WERI-Rb-1 (cell line): ENCODE measurements around the gene ZDHHC16.
"Not testable (repeated sequence)": the region's sequence is repeated elsewhere in the genome, so short reads cannot be mapped to it uniquely, and the experiment has no call there.

Source experiments
- DNase-seq: peaks from one replicate; pipeline ENCODE4 v3.0.0-alpha.2; 2020
- H3K27ac ChIP-seq: fragments of 250-450 bp; sonication (Bioruptor Pico); 2 replicates; pipeline ENCODE4 v1.5.1; 2020; ENCODE audit warnings: mild to moderate bottlenecking, moderate library complexity
- H3K27me3 ChIP-seq: fragments of 250-450 bp; sonication (Bioruptor Pico); 2 replicates; pipeline ENCODE4 v1.5.1; 2021; ENCODE audit warnings: mild to moderate bottlenecking, low read depth, moderate library complexity; ENCODE audit not compliant: insufficient read depth, severe bottlenecking
- H3K36me3 ChIP-seq: fragments of 250-450 bp; sonication (Bioruptor Pico); 2 replicates; pipeline ENCODE4 v1.5.1; 2020; ENCODE audit warnings: mild to moderate bottlenecking, moderate library complexity
- H3K4me3 ChIP-seq: 2 replicates; pipeline ENCODE4 v1.5.1; 2011; ENCODE audit warnings: low read depth, mild to moderate bottlenecking, control low read depth, low read length
- H3K9me3 ChIP-seq: fragments of 250-450 bp; sonication (Bioruptor Pico); 2 replicates; pipeline ENCODE4 v1.5.1; 2021; ENCODE audit warnings: mild to moderate bottlenecking, moderate library complexity; ENCODE audit not compliant: severe bottlenecking
- CTCF ChIP-seq: IDR thresholded peaks from 2 replicates; pipeline ENCODE4 v1.5.1; 2011; ENCODE audit warnings: low read depth, mild to moderate bottlenecking, control low read depth, inconsistent platforms, low read length

Gene ZDHHC16

GRCh38 chr10:97412891-97413304, 33.1 kb upstream of the ZDHHC16 start:
- H3K27me3 ChIP-seq: no peaks in the 10 kb centered on the region
- no peaks in the 10 kb centered on the region for H3K36me3 ChIP-seq
- no peak overlapping the region for H3K4me3 ChIP-seq
- no peak for TF ChIP-seq CTCF
- H3K9me3 ChIP-seq: no peaks in the 10 kb centered on the region
- peak overlapping the region; percentile 55 for H3K27ac ChIP-seq
- DNase-seq: no peak

- Histone ChIP-seq H3K27me3 (no peaks in the 10 kb centered on the region), H3K36me3 (no peaks in the 10 kb centered on the region), H3K9me3 (no peaks in the 10 kb centered on the region), H3K27ac (peak overlapping the region; percentile 93), H3K4me3 (no peak overlapping the region)
- TF ChIP-seq CTCF: no peak
- DNase-seq: no peak
Observed at GRCh38 chr10:97416565-97416964, 29.4 kb upstream of the ZDHHC16 start.

GRCh38 chr10:97423757-97424098, 22.2 kb upstream of the ZDHHC16 start:
- H3K36me3 ChIP-seq: peaks cover 32% of the 10 kb centered on the region
- not testable (repeated sequence) for H3K4me3 ChIP-seq, H3K9me3 ChIP-seq, DNase-seq, H3K27ac ChIP-seq, H3K27me3 ChIP-seq

- DNase-seq: peak; percentile 96
- Histone ChIP-seq H3K27me3 (no peaks in the 10 kb centered on the region), H3K36me3 (peaks cover 54% of the 10 kb centered on the region), H3K9me3 (no peaks in the 10 kb centered on the region), H3K27ac (peak within 1 kb of the TSS; percentile 92), H3K4me3 (peak within 1 kb of the TSS; percentile 78)
- peak; percentile 85 for TF ChIP-seq CTCF
Observed at GRCh38 chr10:97425964-97426775, 19.8 kb upstream of the ZDHHC16 start, which contains the start of gene PGAM1. Gene PGAM1, plus strand, starts transcription at chr10:97426191. Its CDS starts 117 bp downstream, at chr10:97426308.

GRCh38 chr10:97426776-97427570, 19.0 kb upstream of the ZDHHC16 start:
- H3K9me3 ChIP-seq: no peaks in the 10 kb centered on the region
- H3K27ac ChIP-seq: peak overlapping the region; percentile 92
- no peaks in the 10 kb centered on the region for H3K27me3 ChIP-seq
- H3K36me3 ChIP-seq: peaks cover 62% of the 10 kb centered on the region
- TF ChIP-seq CTCF: no peak
- DNase-seq: no peak
- peak overlapping the region; percentile 78 for H3K4me3 ChIP-seq

- H3K4me3 ChIP-seq: peak overlapping the region; percentile 78
- no peak for TF ChIP-seq CTCF
- H3K36me3 ChIP-seq: peaks cover 66% of the 10 kb centered on the region
- no peaks in the 10 kb centered on the region for H3K9me3 ChIP-seq
- H3K27me3 ChIP-seq: no peaks in the 10 kb centered on the region
- no peak for DNase-seq
- no peak overlapping the region for H3K27ac ChIP-seq
Observed at GRCh38 chr10:97427571-97428179, 18.3 kb upstream of the ZDHHC16 start.
